Left lung (tissue), 10 donors: Measurements from ENCODE around the gene LSG1. TPM values are rescaled to one million over a fixed set of nuclear protein-coding genes. Genes with fewer than 3 reads are reported as not detected.

Experiments
- ATAC-seq: fragments of 200-7000 bp; cut with Tn5 transposase; one replicate; pipeline ENCODE4 v1.9.1; 2020; ENCODE audit warnings: moderate library complexity
- DNase-seq, 4 donors: peaks; one replicate each; pipeline ENCODE4 v3.0.0-alpha.2; 2013 to 2020
- H3K27ac ChIP-seq, 2 donors: fragments of 200-600 bp; sonication (generic) in 1 of 2; one replicate each; pipeline versions ENCODE4 v1.5.0 to v1.8.0; 2020 to 2021
- H3K27me3 ChIP-seq, 2 donors: fragments of 200-600 bp; sonication (generic) in 1 of 2; one replicate each; pipeline versions ENCODE4 v1.5.0 to v1.8.0; 2020 to 2021
- H3K36me3 ChIP-seq, 2 donors: fragments of 200-600 bp; sonication (generic) in 1 of 2; one replicate each; pipeline versions ENCODE4 v1.5.0 to v1.8.0; 2020 to 2021
- H3K4me1 ChIP-seq, 2 donors: fragments of 200-600 bp; one replicate each; pipeline ENCODE4 v1.8.0; 2021
- H3K4me3 ChIP-seq, 2 donors: fragments of 200-600 bp; sonication (generic) in 1 of 2; one replicate each; pipeline versions ENCODE4 v1.5.0 to v1.8.0; 2020 to 2021; ENCODE audit warnings: mild to moderate bottlenecking in 1 of 2
- H3K9me3 ChIP-seq, 2 donors: fragments of 200-600 bp; sonication (generic) in 1 of 2; one replicate each; pipeline versions ENCODE4 v1.5.0 to v1.8.0; 2020 to 2021
- intact Hi-C, 2 donors: fragments of 100-400 bp; cut with DNase I; formaldehyde crosslinking; loops; one replicate each; pipeline versions ENCODE4 v1.11.2 to v1.14.2; 2022
- polyA plus RNA-seq, 6 donors: library from polyadenylated mRNA; unstranded; fragments of 120-200 nt; gene quantifications; one replicate each; pipeline ENCODE4 v1.2.1, GENCODE V29; 2013; ENCODE audit not compliant: insufficient read length in 6 of 6
- total RNA-seq, 2 donors: library from RNA; stranded (reverse); fragmentation: NEBNext Ultra II Directional; extraction: Animal tissue kit (Norgen Biotek cat#: 25700); gene quantifications; one replicate each; pipeline ENCODE4 v1.2.1, GENCODE V29; 2021
- TF ChIP-seq, protein P1 (sequence below), 2 donors: fragments of 200-600 bp; sonication (generic) in 1 of 2; IDR thresholded peaks; one replicate each; pipeline versions ENCODE4 v1.5.0 to v1.8.0; 2021; ENCODE audit warnings: antibody characterized with exemption in 2 of 2
- donor health status: DM: no; HTN: yes; CAD: no.
- donor health status: DM: no; HTN: no; CAD: no.

LSG1 gene
- total and polyA plus RNA-seq, 8 donors, result 18.2 to 74.0 (median 46.9) TPM

DNA sequence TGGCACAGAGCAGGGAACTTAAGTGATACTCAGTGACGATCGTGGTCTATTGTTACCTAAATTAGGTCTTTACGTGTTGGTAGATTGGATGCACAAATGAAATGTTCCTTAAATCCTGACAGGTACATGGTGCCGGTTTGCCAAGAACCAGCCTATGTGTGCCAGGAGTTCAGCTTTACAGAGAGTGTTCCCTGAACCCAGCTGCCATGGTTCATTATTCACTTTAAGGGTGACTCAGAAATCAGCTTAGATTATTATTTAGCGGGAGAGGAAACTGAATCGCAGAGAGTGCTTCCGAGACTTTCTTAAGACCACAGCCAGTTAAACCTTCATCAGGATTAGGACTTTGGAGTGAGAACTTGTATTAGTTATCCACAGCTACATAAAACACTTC, 35.2 kb upstream of the LSG1 start:
- no peaks in the 10 kb centered on the region for H3K9me3 ChIP-seq
- TF ChIP-seq, protein P1, sequence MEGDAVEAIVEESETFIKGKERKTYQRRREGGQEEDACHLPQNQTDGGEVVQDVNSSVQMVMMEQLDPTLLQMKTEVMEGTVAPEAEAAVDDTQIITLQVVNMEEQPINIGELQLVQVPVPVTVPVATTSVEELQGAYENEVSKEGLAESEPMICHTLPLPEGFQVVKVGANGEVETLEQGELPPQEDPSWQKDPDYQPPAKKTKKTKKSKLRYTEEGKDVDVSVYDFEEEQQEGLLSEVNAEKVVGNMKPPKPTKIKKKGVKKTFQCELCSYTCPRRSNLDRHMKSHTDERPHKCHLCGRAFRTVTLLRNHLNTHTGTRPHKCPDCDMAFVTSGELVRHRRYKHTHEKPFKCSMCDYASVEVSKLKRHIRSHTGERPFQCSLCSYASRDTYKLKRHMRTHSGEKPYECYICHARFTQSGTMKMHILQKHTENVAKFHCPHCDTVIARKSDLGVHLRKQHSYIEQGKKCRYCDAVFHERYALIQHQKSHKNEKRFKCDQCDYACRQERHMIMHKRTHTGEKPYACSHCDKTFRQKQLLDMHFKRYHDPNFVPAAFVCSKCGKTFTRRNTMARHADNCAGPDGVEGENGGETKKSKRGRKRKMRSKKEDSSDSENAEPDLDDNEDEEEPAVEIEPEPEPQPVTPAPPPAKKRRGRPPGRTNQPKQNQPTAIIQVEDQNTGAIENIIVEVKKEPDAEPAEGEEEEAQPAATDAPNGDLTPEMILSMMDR (IDR thresholded peaks at IDR 0.05), result no peak
- intact Hi-C loops, result no loop called here
- H3K27ac ChIP-seq, result no peak overlapping the region
- no peak overlapping the region for H3K4me3 ChIP-seq
- no peaks in the 10 kb centered on the region for H3K27me3 ChIP-seq
- ATAC-seq, result no peak
- no peaks in the 10 kb centered on the region for H3K36me3 ChIP-seq
- no peaks in the 10 kb centered on the region for H3K4me1 ChIP-seq
- no peak for DNase-seq

GRCh38 chr3:194705761-194706160, 33.8 kb upstream of the LSG1 start:
- TF ChIP-seq, protein P1 (IDR thresholded peaks at IDR 0.05), result no peak
- ATAC-seq (no peak), DNase-seq (no peak)
- Histone ChIP-seq H3K27me3 (no peaks in the 10 kb centered on the region), H3K4me1 (no peaks in the 10 kb centered on the region), H3K36me3 (no peaks in the 10 kb centered on the region), H3K9me3 (no peaks in the 10 kb centered on the region), H3K27ac (no peak overlapping the region), H3K4me3 (no peak overlapping the region)
- intact Hi-C loops, result no loop called here

DNA sequence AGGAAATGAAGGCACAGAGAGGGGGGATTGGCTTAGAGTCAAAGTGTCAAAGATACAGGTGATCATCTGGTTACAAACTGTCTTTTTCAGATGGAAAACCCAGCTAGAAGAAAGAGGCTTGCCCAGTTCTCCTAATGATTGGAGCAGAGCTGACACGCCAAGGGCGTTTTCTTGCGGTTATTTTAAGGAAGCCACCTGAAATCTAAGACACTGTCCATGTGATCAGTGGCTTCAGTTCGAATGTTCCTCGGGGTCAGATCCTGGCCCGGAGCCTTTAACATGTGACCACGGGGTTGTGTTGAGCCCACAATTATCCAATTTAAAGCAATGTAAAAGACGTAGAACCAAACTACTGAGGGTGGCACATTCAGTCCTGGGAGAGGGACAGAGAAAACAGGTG, 33.2 kb upstream of the LSG1 start:
- TF ChIP-seq, protein P1 (IDR thresholded peaks at IDR 0.05), result no peak
- no peak for DNase-seq

DNA sequence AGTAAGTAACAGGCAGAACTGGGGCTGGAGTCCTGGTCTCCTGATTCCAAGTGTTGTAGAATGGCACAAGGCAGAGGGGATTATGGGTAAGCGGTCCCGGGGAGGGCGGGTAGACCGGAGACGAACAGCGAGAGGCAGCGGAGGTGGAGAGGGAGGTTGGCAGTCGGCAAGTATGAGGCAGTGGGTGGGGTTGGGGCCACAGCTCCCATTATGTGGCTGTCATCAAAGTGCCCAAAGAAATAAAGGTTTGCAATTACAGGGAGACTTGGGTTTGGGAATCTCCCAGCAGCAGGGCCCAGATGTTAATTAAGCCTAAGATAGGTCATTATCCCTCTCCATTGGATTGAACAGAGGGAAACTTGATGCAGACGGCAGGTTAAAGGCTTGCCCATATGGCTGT, 30.6 kb upstream of the LSG1 start:
- Histone ChIP-seq H3K36me3 (no peaks in the 10 kb centered on the region), H3K27me3 (no peaks in the 10 kb centered on the region), H3K4me3 (no peak overlapping the region), H3K27ac (no peak overlapping the region), H3K9me3 (peaks cover 0 to 6% of the 10 kb centered on the region in 2 donors), H3K4me1 (no peaks in the 10 kb centered on the region)
- intact Hi-C loops, result no loop called here
- TF ChIP-seq, protein P1 (IDR thresholded peaks at IDR 0.05), result no peak
- DNase-seq, result no peak
- ATAC-seq, result no peak

More for the DNA sequence above, 33.2 kb upstream of the LSG1 start:
- Histone ChIP-seq H3K27ac (no peak overlapping the region), H3K9me3 (no peaks in the 10 kb centered on the region), H3K27me3 (no peaks in the 10 kb centered on the region), H3K4me3 (no peak overlapping the region), H3K4me1 (no peaks in the 10 kb centered on the region), H3K36me3 (no peaks in the 10 kb centered on the region)
- intact Hi-C loops, result no loop called here
- ATAC-seq, result no peak

GRCh38 chr3:194696702-194697101, 24.7 kb upstream of the LSG1 start:
- TF ChIP-seq, protein P1 (IDR thresholded peaks at IDR 0.05), result no peak
- H3K27ac ChIP-seq, result no peak overlapping the region
- no peaks in the 10 kb centered on the region for H3K36me3 ChIP-seq
- intact Hi-C loops, result no loop called here
- no peak overlapping the region for H3K4me3 ChIP-seq
- H3K9me3 ChIP-seq, result peaks cover 0 to 6% of the 10 kb centered on the region in 2 donors
- no peak for ATAC-seq
- DNase-seq, result no peak
- H3K4me1 ChIP-seq, result no peaks in the 10 kb centered on the region
- no peaks in the 10 kb centered on the region for H3K27me3 ChIP-seq
